HEK293 (cell line): ENCODE measurements around the gene NSD1.

Experiments
- CTCF ChIA-PET: fragments of 350-600 bp; formaldehyde crosslinking; extraction: SDS; loops from one replicate; lab custom pipeline; 2021; ENCODE audit warnings: antibody characterized with exemption; lab: Yijun Ruan, JAX
- POLR2A ChIA-PET: fragments of 300-600 bp; formaldehyde crosslinking; extraction: SDS; loops from one replicate; lab custom pipeline; 2020; ENCODE audit warnings: antibody characterized with exemption, inconsistent platforms; lab: Yijun Ruan, JAX
- H3K27ac ChIP-seq: fragments of 200-500 bp; sonication (Bioruptor generic); 2 replicates; pipeline ENCODE4 v1.5.1; 2014; ENCODE audit warnings: low read depth, low read length, control low read depth, inconsistent platforms; ENCODE audit errors: extremely low read depth
- H3K36me3 ChIP-seq, 2 experiments: fragments of 200-500 bp in 1 of 2; sonication (Bioruptor generic) in 1 of 2; 1 replicate in 1 of 2; 2 replicates in 1 of 2; pipeline ENCODE4 v1.5.1; 2014 to 2017; ENCODE audit warnings: inconsistent platforms in 2 of 2, low read length in 2 of 2; ENCODE audit not compliant: control insufficient read depth in 2 of 2, insufficient read depth in 1 of 2
- H3K4me1 ChIP-seq: fragments of 200-500 bp; sonication (Bioruptor generic); 2 replicates; pipeline ENCODE4 v1.5.1; 2014; ENCODE audit warnings: mild to moderate bottlenecking, low read length, inconsistent platforms; ENCODE audit not compliant: control insufficient read depth, insufficient read depth
- H3K4me3 ChIP-seq: 2 replicates; pipeline ENCODE4 v1.5.1; 2011; ENCODE audit warnings: low read depth, mild to moderate bottlenecking, control low read depth, low read length, moderate library complexity
- H3K9me3 ChIP-seq: fragments of 200-500 bp; sonication (Bioruptor generic); 2 replicates; pipeline ENCODE4 v1.5.1; 2014; ENCODE audit warnings: low read depth, low read length, inconsistent platforms; ENCODE audit not compliant: control insufficient read depth, insufficient read depth
- BCL11B ChIP-seq: fragments of 450-650 bp; formaldehyde crosslinking; IDR thresholded peaks from 2 replicates; pipeline ENCODE4 v1.5.1; 2016; ENCODE audit warnings: low read depth, missing biosample characterization, missing genetic modification characterization
- GFI1B ChIP-seq: fragments of 450-650 bp; formaldehyde crosslinking; IDR thresholded peaks from 2 replicates; pipeline ENCODE4 v1.5.1; 2016; ENCODE audit warnings: missing biosample characterization, missing genetic modification characterization
- HOXA7 ChIP-seq: sonication (generic); formaldehyde crosslinking; IDR thresholded peaks from 2 replicates; pipeline ENCODE4 v1.8.1; 2022; ENCODE audit warnings: missing genetic modification reagents, borderline replicate concordance
- KLF7 ChIP-seq: fragments of 450-650 bp; formaldehyde crosslinking; IDR thresholded peaks from 2 replicates; pipeline ENCODE4 v1.5.1; 2016; ENCODE audit warnings: missing biosample characterization, missing genetic modification characterization, borderline replicate concordance
- OSR2 ChIP-seq: fragments of 450-650 bp; formaldehyde crosslinking; IDR thresholded peaks from 2 replicates; pipeline ENCODE4 v1.5.1; 2016; ENCODE audit warnings: missing biosample characterization, missing genetic modification characterization
- RBAK ChIP-seq: fragments of 450-650 bp; formaldehyde crosslinking; IDR thresholded peaks from 2 replicates; pipeline ENCODE4 v1.5.1; 2016; ENCODE audit warnings: missing biosample characterization, missing genetic modification characterization
- SCRT2 ChIP-seq: fragments of 450-650 bp; formaldehyde crosslinking; IDR thresholded peaks from 2 replicates; pipeline ENCODE4 v1.5.1; 2016; ENCODE audit warnings: missing biosample characterization, missing genetic modification characterization
- SETDB1 ChIP-seq: IDR thresholded peaks from one replicate; pipeline ENCODE4 v1.6.1; 2017; ENCODE audit warnings: mild to moderate bottlenecking, low read length, moderate library complexity, mixed read lengths; ENCODE audit not compliant: insufficient read length
- SP2 ChIP-seq: fragments of 450-650 bp; formaldehyde crosslinking; IDR thresholded peaks from 2 replicates; pipeline ENCODE4 v1.5.1; 2016; ENCODE audit warnings: missing biosample characterization, missing genetic modification characterization
- SP7 ChIP-seq: fragments of 450-650 bp; formaldehyde crosslinking; IDR thresholded peaks from 2 replicates; pipeline ENCODE4 v1.5.1; 2016; ENCODE audit warnings: missing biosample characterization, missing genetic modification characterization
- TRIM28 ChIP-seq: IDR thresholded peaks from 2 replicates; pipeline ENCODE4 v1.6.1; 2011; ENCODE audit warnings: low read length, control low read depth, borderline replicate concordance
- ZBTB17 ChIP-seq: fragments of 450-650 bp; formaldehyde crosslinking; IDR thresholded peaks from 2 replicates; pipeline ENCODE4 v1.5.1; 2016; ENCODE audit warnings: missing biosample characterization, missing genetic modification characterization
- ZFP37 ChIP-seq: fragments of 450-650 bp; formaldehyde crosslinking; IDR thresholded peaks from 2 replicates; pipeline ENCODE4 v1.5.1; 2016; ENCODE audit warnings: missing biosample characterization, missing genetic modification characterization
- ZNF157 ChIP-seq: fragments of 450-650 bp; formaldehyde crosslinking; IDR thresholded peaks from 2 replicates; pipeline ENCODE4 v1.5.1; 2016; ENCODE audit warnings: missing biosample characterization, missing genetic modification characterization
- ZNF16 ChIP-seq: fragments of 450-650 bp; formaldehyde crosslinking; IDR thresholded peaks from 2 replicates; pipeline ENCODE4 v1.5.1; 2016; ENCODE audit warnings: low read depth, missing biosample characterization, missing genetic modification characterization
- ZNF175 ChIP-seq: fragments of 450-650 bp; formaldehyde crosslinking; IDR thresholded peaks from 2 replicates; pipeline ENCODE4 v1.5.1; 2016; ENCODE audit warnings: missing biosample characterization, missing genetic modification characterization
- ZNF184 ChIP-seq: fragments of 450-650 bp; IDR thresholded peaks from 2 replicates; pipeline ENCODE4 v1.5.1; 2018; ENCODE audit warnings: missing biosample characterization, mild to moderate bottlenecking, missing genetic modification characterization
- ZNF24 ChIP-seq: fragments of 450-650 bp; formaldehyde crosslinking; IDR thresholded peaks from 2 replicates; pipeline ENCODE4 v1.5.1; 2016; ENCODE audit warnings: missing biosample characterization, missing genetic modification characterization
- ZNF335 ChIP-seq: fragments of 450-650 bp; formaldehyde crosslinking; conservative IDR thresholded peaks from 2 replicates; pipeline ENCODE4 v1.5.1; 2016; ENCODE audit warnings: missing biosample characterization, missing genetic modification characterization
- ZNF354C ChIP-seq: fragments of 450-650 bp; formaldehyde crosslinking; IDR thresholded peaks from 2 replicates; pipeline ENCODE4 v1.5.1; 2016; ENCODE audit warnings: missing biosample characterization, missing genetic modification characterization, low read depth, borderline replicate concordance
- ZNF660 ChIP-seq: fragments of 450-650 bp; IDR thresholded peaks from 2 replicates; pipeline ENCODE4 v1.5.1; 2018; ENCODE audit warnings: missing biosample characterization, mild to moderate bottlenecking, missing genetic modification characterization
- ZNF670 ChIP-seq: fragments of 450-650 bp; formaldehyde crosslinking; IDR thresholded peaks from 2 replicates; pipeline ENCODE4 v1.5.1; 2016; ENCODE audit warnings: missing biosample characterization, missing genetic modification characterization, low read depth
- ZNF791 ChIP-seq: fragments of 450-650 bp; formaldehyde crosslinking; IDR thresholded peaks from 2 replicates; pipeline ENCODE4 v1.5.1; 2016; ENCODE audit warnings: missing biosample characterization, missing genetic modification characterization
- ZSCAN23 ChIP-seq: fragments of 450-650 bp; formaldehyde crosslinking; IDR thresholded peaks from 2 replicates; pipeline ENCODE4 v1.5.1; 2016; ENCODE audit warnings: missing biosample characterization, missing genetic modification characterization
- TF ChIP-seq, protein P1 (sequence below): fragments of 450-650 bp; formaldehyde crosslinking; IDR thresholded peaks from 2 replicates; pipeline ENCODE4 v1.5.1; 2016; ENCODE audit warnings: missing biosample characterization, missing genetic modification characterization, borderline replicate concordance
- TF ChIP-seq, protein P2 (sequence below): fragments of 450-650 bp; formaldehyde crosslinking; IDR thresholded peaks from 2 replicates; pipeline ENCODE4 v1.5.1; 2016; ENCODE audit warnings: missing biosample characterization, missing genetic modification characterization

The NSD1 gene

DNA sequence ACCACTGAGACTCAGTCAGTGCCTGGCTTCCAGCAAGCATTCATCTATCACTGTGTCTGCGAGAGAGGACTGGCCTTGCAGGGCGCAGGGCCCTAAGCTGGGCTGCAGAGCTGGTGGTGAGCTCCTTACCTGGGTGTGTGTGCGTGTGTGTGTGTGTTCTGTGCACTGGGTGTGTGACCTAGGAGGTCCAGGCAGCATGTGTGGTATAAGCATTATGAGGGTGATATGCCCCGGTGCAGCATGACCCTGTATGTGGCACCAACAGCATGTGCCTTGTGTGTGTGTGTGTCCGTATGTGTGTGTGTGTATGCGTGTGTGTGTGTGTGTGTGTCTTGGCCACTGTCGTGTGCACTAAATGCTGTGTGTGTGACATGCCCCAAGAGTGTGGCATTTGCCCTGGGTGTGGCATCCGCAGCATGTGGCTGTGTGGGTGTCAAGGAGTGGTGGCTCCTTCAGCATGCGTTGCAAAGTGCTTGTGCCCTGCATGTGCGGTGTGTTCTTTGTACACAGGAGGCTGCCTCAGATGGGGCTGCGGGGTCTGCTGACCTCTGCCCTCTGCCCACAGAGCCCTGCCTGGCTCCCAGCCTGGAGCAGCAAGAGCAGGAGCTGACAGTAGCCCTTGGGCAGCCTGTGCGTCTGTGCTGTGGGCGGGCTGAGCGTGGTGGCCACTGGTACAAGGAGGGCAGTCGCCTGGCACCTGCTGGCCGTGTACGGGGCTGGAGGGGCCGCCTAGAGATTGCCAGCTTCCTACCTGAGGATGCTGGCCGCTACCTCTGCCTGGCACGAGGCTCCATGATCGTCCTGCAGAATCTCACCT is 43.5 kb upstream of the NSD1 start (continued):
- TF ChIP-seq, protein P1, sequence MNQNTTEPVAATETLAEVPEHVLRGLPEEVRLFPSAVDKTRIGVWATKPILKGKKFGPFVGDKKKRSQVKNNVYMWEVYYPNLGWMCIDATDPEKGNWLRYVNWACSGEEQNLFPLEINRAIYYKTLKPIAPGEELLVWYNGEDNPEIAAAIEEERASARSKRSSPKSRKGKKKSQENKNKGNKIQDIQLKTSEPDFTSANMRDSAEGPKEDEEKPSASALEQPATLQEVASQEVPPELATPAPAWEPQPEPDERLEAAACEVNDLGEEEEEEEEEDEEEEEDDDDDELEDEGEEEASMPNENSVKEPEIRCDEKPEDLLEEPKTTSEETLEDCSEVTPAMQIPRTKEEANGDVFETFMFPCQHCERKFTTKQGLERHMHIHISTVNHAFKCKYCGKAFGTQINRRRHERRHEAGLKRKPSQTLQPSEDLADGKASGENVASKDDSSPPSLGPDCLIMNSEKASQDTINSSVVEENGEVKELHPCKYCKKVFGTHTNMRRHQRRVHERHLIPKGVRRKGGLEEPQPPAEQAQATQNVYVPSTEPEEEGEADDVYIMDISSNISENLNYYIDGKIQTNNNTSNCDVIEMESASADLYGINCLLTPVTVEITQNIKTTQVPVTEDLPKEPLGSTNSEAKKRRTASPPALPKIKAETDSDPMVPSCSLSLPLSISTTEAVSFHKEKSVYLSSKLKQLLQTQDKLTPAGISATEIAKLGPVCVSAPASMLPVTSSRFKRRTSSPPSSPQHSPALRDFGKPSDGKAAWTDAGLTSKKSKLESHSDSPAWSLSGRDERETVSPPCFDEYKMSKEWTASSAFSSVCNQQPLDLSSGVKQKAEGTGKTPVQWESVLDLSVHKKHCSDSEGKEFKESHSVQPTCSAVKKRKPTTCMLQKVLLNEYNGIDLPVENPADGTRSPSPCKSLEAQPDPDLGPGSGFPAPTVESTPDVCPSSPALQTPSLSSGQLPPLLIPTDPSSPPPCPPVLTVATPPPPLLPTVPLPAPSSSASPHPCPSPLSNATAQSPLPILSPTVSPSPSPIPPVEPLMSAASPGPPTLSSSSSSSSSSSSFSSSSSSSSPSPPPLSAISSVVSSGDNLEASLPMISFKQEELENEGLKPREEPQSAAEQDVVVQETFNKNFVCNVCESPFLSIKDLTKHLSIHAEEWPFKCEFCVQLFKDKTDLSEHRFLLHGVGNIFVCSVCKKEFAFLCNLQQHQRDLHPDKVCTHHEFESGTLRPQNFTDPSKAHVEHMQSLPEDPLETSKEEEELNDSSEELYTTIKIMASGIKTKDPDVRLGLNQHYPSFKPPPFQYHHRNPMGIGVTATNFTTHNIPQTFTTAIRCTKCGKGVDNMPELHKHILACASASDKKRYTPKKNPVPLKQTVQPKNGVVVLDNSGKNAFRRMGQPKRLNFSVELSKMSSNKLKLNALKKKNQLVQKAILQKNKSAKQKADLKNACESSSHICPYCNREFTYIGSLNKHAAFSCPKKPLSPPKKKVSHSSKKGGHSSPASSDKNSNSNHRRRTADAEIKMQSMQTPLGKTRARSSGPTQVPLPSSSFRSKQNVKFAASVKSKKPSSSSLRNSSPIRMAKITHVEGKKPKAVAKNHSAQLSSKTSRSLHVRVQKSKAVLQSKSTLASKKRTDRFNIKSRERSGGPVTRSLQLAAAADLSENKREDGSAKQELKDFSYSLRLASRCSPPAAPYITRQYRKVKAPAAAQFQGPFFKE (tag by site-specific recombination) = peak; percentile 48; the same call in 1 of the 2 replicates
- 0 out of 2 replicates have a peak, but pooled peaks have one; percentile 34 for TF ChIP-seq BCL11B (tag by site-specific recombination)

DNA sequence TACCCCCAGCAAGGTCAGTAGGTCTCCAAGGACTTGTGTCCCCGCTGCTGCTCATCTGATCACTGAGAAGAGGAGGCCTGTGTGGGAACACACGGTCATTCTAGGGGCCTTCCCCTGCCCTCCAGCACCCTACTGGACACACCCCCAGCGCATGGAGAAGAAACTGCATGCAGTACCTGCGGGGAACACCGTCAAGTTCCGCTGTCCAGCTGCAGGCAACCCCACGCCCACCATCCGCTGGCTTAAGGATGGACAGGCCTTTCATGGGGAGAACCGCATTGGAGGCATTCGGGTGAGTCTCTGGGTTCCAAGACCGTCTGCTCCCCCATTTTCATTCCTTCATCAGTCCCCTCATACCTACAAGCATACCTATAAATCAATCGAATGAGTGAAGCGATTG is 42.8 kb upstream of the NSD1 start:
- H3K36me3 ChIP-seq = peaks cover 0 to 3% of the 10 kb centered on the region in 2 experiments; a peak in 1 of 3 replicates
- no peak overlapping the region for H3K27ac ChIP-seq
- H3K9me3 ChIP-seq = no peaks in the 10 kb centered on the region
- no peak overlapping the region for H3K4me3 ChIP-seq
- TF ChIP-seq ZNF791 (no peak), RBAK (tag by site-specific recombination) (no peak), KLF7 (tag by site-specific recombination) (no peak), ZSCAN23 (no peak), TRIM28 (no peak), OSR2 (tag by site-specific recombination) (no peak)
- no peaks in the 10 kb centered on the region; the same call in 1 of the 2 replicates for H3K4me1 ChIP-seq
- POLR2A ChIA-PET = no interaction called here
- CTCF ChIA-PET = no interaction called here

DNA sequence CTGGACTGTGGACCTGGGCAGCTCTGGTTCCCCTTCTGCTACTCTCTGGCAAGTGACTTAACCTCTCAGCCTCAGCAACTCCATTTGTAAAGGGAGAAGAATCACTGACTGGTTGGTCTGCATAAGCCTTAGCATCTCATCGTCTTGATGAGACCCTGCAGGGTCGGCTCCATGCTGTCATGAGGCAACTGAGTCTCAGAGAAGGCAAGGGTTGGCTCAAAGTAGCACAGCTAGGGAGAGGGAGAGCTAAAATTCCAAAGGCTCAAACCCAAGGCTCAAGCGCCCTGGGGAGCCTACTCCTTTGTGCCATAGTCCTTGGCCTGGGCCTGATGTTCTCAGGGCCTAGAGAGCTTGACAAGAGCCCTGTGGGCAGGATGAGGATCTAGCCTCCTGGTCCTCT is 42.3 kb upstream of the NSD1 start:
- Histone ChIP-seq H3K36me3 (peaks cover 0 to 3% of the 10 kb centered on the region in 2 experiments; a peak in 1 of 3 replicates), H3K27ac (no peak overlapping the region), H3K9me3 (no peaks in the 10 kb centered on the region), H3K4me1 (no peaks in the 10 kb centered on the region; the same call in 1 of the 2 replicates), H3K4me3 (no peak overlapping the region)
- ChIA-PET CTCF (no interaction called here), POLR2A (no interaction called here)
- no peak for TF ChIP-seq ZNF184 (tag by site-specific recombination)
- no peak for TF ChIP-seq SP2
- TF ChIP-seq HOXA7 (CRISPR knock-in tag) = no peak
- TF ChIP-seq SETDB1 = no peak
- no peak for TF ChIP-seq ZNF24 (tag by site-specific recombination)
- TF ChIP-seq ZNF670 (tag by site-specific recombination) = no peak
- TF ChIP-seq ZNF16 (tag by site-specific recombination) = no peak
- no peak for TF ChIP-seq ZNF335 (tag by site-specific recombination)
- TF ChIP-seq GFI1B (tag by site-specific recombination) = no peak
- TF ChIP-seq RBAK (tag by site-specific recombination) = no peak
- TF ChIP-seq ZNF354C (tag by site-specific recombination) = no peak
- TF ChIP-seq SCRT2 = no peak
- TF ChIP-seq ZNF660 (tag by site-specific recombination) = no peak
- TF ChIP-seq ZFP37 (tag by site-specific recombination) = no peak
- TF ChIP-seq, protein P2, sequence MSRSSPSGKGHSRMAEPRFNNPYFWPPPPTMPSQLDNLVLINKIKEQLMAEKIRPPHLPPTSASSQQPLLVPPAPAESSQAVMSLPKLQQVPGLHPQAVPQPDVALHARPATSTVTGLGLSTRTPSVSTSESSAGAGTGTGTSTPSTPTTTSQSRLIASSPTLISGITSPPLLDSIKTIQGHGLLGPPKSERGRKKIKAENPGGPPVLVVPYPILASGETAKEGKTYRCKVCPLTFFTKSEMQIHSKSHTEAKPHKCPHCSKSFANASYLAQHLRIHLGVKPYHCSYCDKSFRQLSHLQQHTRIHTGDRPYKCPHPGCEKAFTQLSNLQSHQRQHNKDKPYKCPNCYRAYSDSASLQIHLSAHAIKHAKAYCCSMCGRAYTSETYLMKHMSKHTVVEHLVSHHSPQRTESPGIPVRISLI = no peak
- TF ChIP-seq SP7 = no peak
- TF ChIP-seq ZNF175 = no peak
- TF ChIP-seq ZNF157 = no peak
- TF ChIP-seq ZBTB17 = no peak
